Measurements from ENCODE around the gene MLYCD.

MLYCD gene

GRCh38 chr16:83956336-83957289, 57.7 kb downstream of the MLYCD start:
- no peaks in the 10 kb centered on the region; the same call in 1 of the 2 replicates for H3K4me1 ChIP-seq (ENCODE audit: insufficient read depth, low read length)
- no peaks in the 10 kb centered on the region for H3K9me3 ChIP-seq (ENCODE audit: control insufficient read depth, insufficient read depth, low read length)
- H3K36me3 ChIP-seq (ENCODE audit: insufficient read depth, low read length) = no peaks in the 10 kb centered on the region
- H3K9ac ChIP-seq (ENCODE audit: low read depth, low read length) = no peak overlapping the region

- H3K9ac ChIP-seq (ENCODE audit: low read depth, low read length) = no peak overlapping the region
- no peaks in the 10 kb centered on the region for H3K9me3 ChIP-seq (ENCODE audit: control insufficient read depth, insufficient read depth, low read length)
- H3K4me1 ChIP-seq (ENCODE audit: insufficient read depth, low read length) = no peaks in the 10 kb centered on the region; the same call in 1 of the 2 replicates
- H3K36me3 ChIP-seq (ENCODE audit: insufficient read depth, low read length) = no peaks in the 10 kb centered on the region
Observed at GRCh38 chr16:83957296-83957855, 58.5 kb downstream of the MLYCD start.

GRCh38 chr16:83958137-83958845, 59.4 kb downstream of the MLYCD start:
- Histone ChIP-seq H3K4me1 (ENCODE audit: insufficient read depth, low read length) (no peaks in the 10 kb centered on the region; the same call in 1 of the 2 replicates), H3K9me3 (ENCODE audit: control insufficient read depth, insufficient read depth, low read length) (no peaks in the 10 kb centered on the region), H3K36me3 (ENCODE audit: insufficient read depth, low read length) (no peaks in the 10 kb centered on the region), H3K9ac (ENCODE audit: low read depth, low read length) (no peak overlapping the region)

GRCh38 chr16:83958846-83959565, 60.1 kb downstream of the MLYCD start:
- Histone ChIP-seq H3K4me1 (ENCODE audit: insufficient read depth, low read length) (no peaks in the 10 kb centered on the region; the same call in 1 of the 2 replicates), H3K9me3 (ENCODE audit: control insufficient read depth, insufficient read depth, low read length) (no peaks in the 10 kb centered on the region), H3K36me3 (ENCODE audit: insufficient read depth, low read length) (no peaks in the 10 kb centered on the region), H3K9ac (ENCODE audit: low read depth, low read length) (no peak overlapping the region)

GRCh38 chr16:83959656-83960434, 60.9 kb downstream of the MLYCD start:
- Histone ChIP-seq H3K4me1 (ENCODE audit: insufficient read depth, low read length) (no peaks in the 10 kb centered on the region), H3K36me3 (ENCODE audit: insufficient read depth, low read length) (no peaks in the 10 kb centered on the region), H3K9ac (ENCODE audit: low read depth, low read length) (no peak overlapping the region), H3K9me3 (ENCODE audit: control insufficient read depth, insufficient read depth, low read length) (no peaks in the 10 kb centered on the region)

- Histone ChIP-seq H3K36me3 (ENCODE audit: insufficient read depth, low read length) (no peaks in the 10 kb centered on the region), H3K4me1 (ENCODE audit: insufficient read depth, low read length) (no peaks in the 10 kb centered on the region), H3K9me3 (ENCODE audit: control insufficient read depth, insufficient read depth, low read length) (no peaks in the 10 kb centered on the region), H3K9ac (ENCODE audit: low read depth, low read length) (no peak overlapping the region)
Observed at GRCh38 chr16:83960521-83961249, 61.8 kb downstream of the MLYCD start.

- no peaks in the 10 kb centered on the region for H3K36me3 ChIP-seq (ENCODE audit: insufficient read depth, low read length)
- no peak overlapping the region for H3K9ac ChIP-seq (ENCODE audit: low read depth, low read length)
- no peaks in the 10 kb centered on the region for H3K4me1 ChIP-seq (ENCODE audit: insufficient read depth, low read length)
- no peaks in the 10 kb centered on the region for H3K9me3 ChIP-seq (ENCODE audit: control insufficient read depth, insufficient read depth, low read length)
Observed at GRCh38 chr16:83961591-83961990, 62.7 kb downstream of the MLYCD start.

- Histone ChIP-seq H3K4me1 (ENCODE audit: insufficient read depth, low read length) (no peaks in the 10 kb centered on the region), H3K36me3 (ENCODE audit: insufficient read depth, low read length) (no peaks in the 10 kb centered on the region), H3K9ac (ENCODE audit: low read depth, low read length) (no peak overlapping the region), H3K9me3 (ENCODE audit: control insufficient read depth, insufficient read depth, low read length) (no peaks in the 10 kb centered on the region)
Observed at GRCh38 chr16:83963277-83964119, 64.6 kb downstream of the MLYCD start.

- Histone ChIP-seq H3K4me1 (ENCODE audit: insufficient read depth, low read length) (no peaks in the 10 kb centered on the region; the same call in 1 of the 2 replicates), H3K36me3 (ENCODE audit: insufficient read depth, low read length) (no peaks in the 10 kb centered on the region), H3K9ac (ENCODE audit: low read depth, low read length) (no peak overlapping the region), H3K9me3 (ENCODE audit: control insufficient read depth, insufficient read depth, low read length) (no peaks in the 10 kb centered on the region)
Observed at GRCh38 chr16:83964684-83965443, 65.9 kb downstream of the MLYCD start.

- H3K9ac ChIP-seq (ENCODE audit: low read depth, low read length) = no peak overlapping the region
Observed at GRCh38 chr16:83965444-83966152, 66.7 kb downstream of the MLYCD start.

GRCh38 chr16:83966153-83966696, 67.3 kb downstream of the MLYCD start:
- H3K36me3 ChIP-seq (ENCODE audit: insufficient read depth, low read length) = no peaks in the 10 kb centered on the region
- H3K9me3 ChIP-seq (ENCODE audit: control insufficient read depth, insufficient read depth, low read length) = no peaks in the 10 kb centered on the region
- H3K4me1 ChIP-seq (ENCODE audit: insufficient read depth, low read length) = no peaks in the 10 kb centered on the region; the same call in 1 of the 2 replicates
- no peak overlapping the region for H3K9ac ChIP-seq (ENCODE audit: low read depth, low read length)

More at GRCh38 chr16:83965444-83966152, 66.7 kb downstream of the MLYCD start:
- no peaks in the 10 kb centered on the region; the same call in 1 of the 2 replicates for H3K4me1 ChIP-seq (ENCODE audit: insufficient read depth, low read length)
- no peaks in the 10 kb centered on the region for H3K9me3 ChIP-seq (ENCODE audit: control insufficient read depth, insufficient read depth, low read length)
- no peaks in the 10 kb centered on the region for H3K36me3 ChIP-seq (ENCODE audit: insufficient read depth, low read length)
